Mesendoderm (in vitro differentiated cells): ENCODE data around the gene APBA1.

Source experiments
- DNase-seq: peaks from one replicate; pipeline ENCODE4 v3.0.0; 2013
- H2AK5ac ChIP-seq: 2 replicates; pipeline ENCODE4 v1.6.1; 2013; ENCODE audit warnings: low read length, inconsistent platforms
- H2BK120ac ChIP-seq: 2 replicates; pipeline ENCODE4 v1.6.1; 2013; ENCODE audit warnings: low read depth, mild to moderate bottlenecking, low read length, moderate library complexity, mixed read lengths
- H2BK15ac ChIP-seq: replicated peaks from 2 replicates; pipeline ENCODE4 v1.6.1; 2013; ENCODE audit warnings: low read depth, mild to moderate bottlenecking, moderate library complexity
- H2BK5ac ChIP-seq: 2 replicates; pipeline ENCODE4 v1.6.1; 2013; ENCODE audit warnings: low read length, inconsistent platforms
- H3K18ac ChIP-seq: 2 replicates; pipeline ENCODE4 v1.6.1; 2013; ENCODE audit warnings: mild to moderate bottlenecking, low read length, mixed read lengths
- H3K23ac ChIP-seq: one replicate; pipeline ENCODE4 v1.6.1; 2013; ENCODE audit warnings: low read length
- H3K27ac ChIP-seq: 2 replicates; pipeline ENCODE4 v1.5.1; 2013; ENCODE audit warnings: low read depth, mild to moderate bottlenecking, inconsistent platforms, low read length, moderate library complexity
- H3K27me3 ChIP-seq: 2 replicates; pipeline ENCODE4 v1.6.1; 2013; ENCODE audit warnings: low read length, control low read depth, mild to moderate bottlenecking, inconsistent platforms; ENCODE audit not compliant: insufficient read depth, poor library complexity
- H3K36me3 ChIP-seq: 2 replicates; pipeline ENCODE4 v1.6.1; 2013; ENCODE audit warnings: low read length, inconsistent platforms; ENCODE audit not compliant: control insufficient read depth, insufficient read depth
- H3K4ac ChIP-seq: one replicate; pipeline ENCODE4 v1.6.1; 2013; ENCODE audit warnings: low read depth, mild to moderate bottlenecking, low read length, moderate library complexity
- H3K4me1 ChIP-seq: 2 replicates; pipeline ENCODE4 v1.6.1; 2013; ENCODE audit warnings: low read depth, low read length, inconsistent platforms; ENCODE audit not compliant: control insufficient read depth
- H3K4me2 ChIP-seq: 2 replicates; pipeline ENCODE4 v1.6.1; 2013; ENCODE audit warnings: low read length
- H3K4me3 ChIP-seq: 2 replicates; pipeline ENCODE4 v1.5.1; 2013; ENCODE audit warnings: mild to moderate bottlenecking, low read length
- H3K56ac ChIP-seq: one replicate; pipeline ENCODE4 v1.6.1; 2013; ENCODE audit warnings: low read length
- H3K79me1 ChIP-seq: 2 replicates; pipeline ENCODE4 v1.6.1; 2013; ENCODE audit warnings: low read length, inconsistent platforms
- H3K79me2 ChIP-seq: 2 replicates; pipeline ENCODE4 v1.6.1; 2013; ENCODE audit warnings: mild to moderate bottlenecking, low read length; ENCODE audit not compliant: control insufficient read depth, insufficient read depth
- H3K9ac ChIP-seq: 2 replicates; pipeline ENCODE4 v1.6.1; 2013; ENCODE audit warnings: low read length, inconsistent platforms
- H4K5ac ChIP-seq: one replicate; pipeline ENCODE4 v1.6.1; 2013; ENCODE audit warnings: low read length
- H4K8ac ChIP-seq: one replicate; pipeline ENCODE4 v1.6.1; 2013; ENCODE audit warnings: low read depth, mild to moderate bottlenecking, control low read depth, low read length, moderate library complexity
- WGBS: extraction: QIAGEN DNeasy Blood & Tissue Kit; methylation state at CpG from one replicate; pipeline ENCODE4 v1.1.7; 2013; ENCODE audit warnings: low lambda C conversion rate, missing lambda C conversion rate; ENCODE audit not compliant: insufficient coverage; ENCODE audit errors: extremely low coverage; 5-methylcytosine and 5-hydroxymethylcytosine counted together

The APBA1 gene

DNA sequence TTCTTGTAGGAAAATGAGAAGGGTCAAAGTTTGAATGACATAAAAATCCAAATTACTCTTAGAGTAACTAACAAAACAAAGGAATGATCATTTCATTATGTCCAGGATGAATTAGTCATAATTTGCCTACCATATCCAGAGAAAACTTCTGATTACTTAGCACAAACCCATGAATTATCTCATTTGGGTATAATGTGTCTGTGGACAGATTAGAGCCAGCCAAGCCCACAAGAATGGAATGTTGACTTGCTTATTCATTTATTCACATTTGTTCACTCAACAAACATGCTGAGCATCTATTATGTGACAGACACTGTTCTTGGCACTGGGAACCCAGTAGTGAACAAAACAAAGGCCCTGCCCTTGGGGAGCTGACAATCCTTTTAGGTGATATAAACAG lies 87.4 kb downstream of the APBA1 start:
- H3K27me3 ChIP-seq: peaks cover 2% of the 10 kb centered on the region
- no peak overlapping the region for H3K4me2 ChIP-seq
- H2AK5ac ChIP-seq: no peak overlapping the region
- no peak overlapping the region for H2BK15ac ChIP-seq
- no peak overlapping the region for H3K23ac ChIP-seq
- no peaks in the 10 kb centered on the region for H3K36me3 ChIP-seq
- H3K4ac ChIP-seq: no peak overlapping the region
- H3K18ac ChIP-seq: no peak overlapping the region
- no peak overlapping the region for H4K8ac ChIP-seq
- no peak overlapping the region for H4K5ac ChIP-seq
- H2BK5ac ChIP-seq: no peak overlapping the region
- H3K56ac ChIP-seq: no peak overlapping the region
- no peak for DNase-seq
- peaks cover 6% of the 10 kb centered on the region for H3K4me1 ChIP-seq
- H2BK120ac ChIP-seq: no peak overlapping the region
- no peak overlapping the region for H3K27ac ChIP-seq
- H3K79me2 ChIP-seq: no peaks in the 10 kb centered on the region
- no peaks in the 10 kb centered on the region for H3K79me1 ChIP-seq
- no peak overlapping the region for H3K9ac ChIP-seq
- no peak overlapping the region for H3K4me3 ChIP-seq

DNA sequence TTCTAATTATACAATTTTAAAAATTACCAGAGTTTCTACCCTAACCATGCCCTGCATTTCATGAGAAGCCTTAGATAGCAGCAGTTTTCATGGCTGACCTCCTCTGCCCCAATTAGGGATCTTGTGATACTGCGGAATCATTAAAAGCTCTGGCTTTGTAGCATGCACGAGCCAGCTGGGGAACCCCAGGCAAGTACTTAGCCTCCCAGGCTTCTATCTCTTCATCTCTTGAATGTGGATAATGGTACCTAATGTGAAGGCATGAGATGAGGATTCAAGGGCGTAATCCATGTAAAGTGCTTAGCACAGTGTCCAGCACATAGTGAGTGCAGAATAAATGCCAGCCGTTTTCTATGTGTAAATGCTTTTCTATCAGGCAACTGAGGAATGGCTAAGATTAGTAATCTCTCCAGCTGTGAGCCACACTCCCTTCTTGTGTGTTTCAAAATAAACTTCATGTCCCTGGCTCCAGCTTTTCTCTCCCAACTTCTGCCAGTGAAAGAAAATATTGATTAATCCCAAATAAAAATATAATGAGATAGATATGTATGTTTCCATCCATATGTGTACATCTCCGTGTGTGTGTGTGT lies 88.4 kb downstream of the APBA1 start:
- Histone ChIP-seq H3K23ac (no peak overlapping the region), H2BK5ac (no peak overlapping the region), H3K56ac (no peak overlapping the region), H4K8ac (no peak overlapping the region), H3K27me3 (peaks cover 2% of the 10 kb centered on the region), H2BK15ac (no peak overlapping the region), H3K4me3 (no peak overlapping the region), H3K4me1 (peaks cover 6% of the 10 kb centered on the region), H3K18ac (no peak overlapping the region), H3K79me2 (no peaks in the 10 kb centered on the region), H3K79me1 (no peaks in the 10 kb centered on the region), H2BK120ac (no peak overlapping the region), H3K27ac (no peak overlapping the region), H3K9ac (no peak overlapping the region), H3K4me2 (no peak overlapping the region), H4K5ac (no peak overlapping the region), H2AK5ac (no peak overlapping the region), H3K4ac (no peak overlapping the region), H3K36me3 (no peaks in the 10 kb centered on the region)
- DNase-seq: no peak
- no CpG with 5 or more reads among the region's 5 CpGs for WGBS

DNA sequence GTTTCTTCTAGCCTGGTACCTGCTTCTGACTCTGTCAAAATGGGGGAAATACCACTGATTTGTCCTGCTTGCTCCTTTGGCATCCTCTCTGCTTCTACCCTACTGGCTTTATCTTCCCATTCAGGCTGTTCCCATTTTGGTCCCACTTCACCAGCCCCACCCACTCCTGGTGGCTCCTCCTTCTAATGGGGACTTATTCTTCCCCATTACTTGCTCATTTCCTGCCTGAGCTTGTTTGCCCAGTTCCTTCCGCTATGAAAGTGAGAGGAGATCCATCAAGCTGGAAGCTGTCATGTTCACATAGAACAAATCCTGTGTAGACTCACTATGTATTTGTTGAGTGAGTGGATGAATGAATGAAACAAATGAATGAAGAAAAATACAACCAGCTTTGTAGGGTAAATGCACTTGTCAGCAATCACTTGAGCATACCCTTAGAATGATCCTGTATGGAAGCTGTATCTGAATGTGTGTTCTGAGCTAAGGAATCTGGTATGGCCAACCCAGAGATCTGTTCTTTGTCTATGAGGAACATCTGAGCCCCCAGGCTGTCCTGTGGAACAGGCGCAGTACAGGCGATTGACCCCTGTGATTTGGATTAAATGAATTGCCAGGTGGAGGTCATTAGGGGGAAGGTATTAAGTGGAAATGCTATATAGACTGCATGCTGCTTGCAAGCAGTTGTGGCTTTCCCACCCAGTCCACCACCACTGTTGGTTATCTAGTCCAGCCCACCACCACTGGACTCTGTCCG lies 89.5 kb downstream of the APBA1 start:
- no peak overlapping the region for H2AK5ac ChIP-seq
- no peak overlapping the region for H3K4me2 ChIP-seq
- H4K5ac ChIP-seq: no peak overlapping the region
- no peaks in the 10 kb centered on the region for H3K36me3 ChIP-seq
- H2BK120ac ChIP-seq: no peak overlapping the region
- H3K79me2 ChIP-seq: no peaks in the 10 kb centered on the region
- H3K79me1 ChIP-seq: no peaks in the 10 kb centered on the region
- H3K18ac ChIP-seq: no peak overlapping the region
- H2BK5ac ChIP-seq: no peak overlapping the region
- no peak overlapping the region for H3K23ac ChIP-seq
- peaks cover 2% of the 10 kb centered on the region for H3K27me3 ChIP-seq
- H3K4me3 ChIP-seq: no peak overlapping the region
- no peak overlapping the region for H3K9ac ChIP-seq
- peak; percentile 41 for DNase-seq
- no peak overlapping the region for H2BK15ac ChIP-seq
- WGBS: no CpG with 5 or more reads among the region's 4 CpGs
- H4K8ac ChIP-seq: no peak overlapping the region
- H3K4ac ChIP-seq: no peak overlapping the region
- no peak overlapping the region for H3K56ac ChIP-seq
- peaks cover 6% of the 10 kb centered on the region for H3K4me1 ChIP-seq
- H3K27ac ChIP-seq: no peak overlapping the region

DNA sequence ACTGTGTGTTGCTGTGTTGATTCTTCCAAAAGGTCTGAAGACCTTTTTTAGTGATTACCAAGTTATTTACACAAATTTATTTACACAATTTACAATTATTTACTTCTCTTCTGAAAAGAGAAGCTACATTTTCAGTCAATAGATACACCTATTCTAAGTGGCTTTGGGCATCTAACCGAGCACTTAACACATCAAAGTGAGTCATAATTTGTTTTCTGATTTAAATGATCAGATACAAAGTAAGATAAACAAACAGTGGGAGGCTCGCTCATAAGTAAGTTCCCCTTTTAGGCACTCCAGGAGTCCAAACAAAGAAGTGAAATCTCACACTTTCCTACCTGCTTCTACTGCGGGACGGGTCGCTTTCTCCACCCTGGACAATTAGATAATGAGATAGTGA lies 90.2 kb downstream of the APBA1 start:
- H3K36me3 ChIP-seq: no peaks in the 10 kb centered on the region
- H3K9ac ChIP-seq: no peak overlapping the region
- H3K4ac ChIP-seq: no peak overlapping the region
- H3K23ac ChIP-seq: no peak overlapping the region
- no peak overlapping the region for H4K8ac ChIP-seq
- no peak overlapping the region for H2BK120ac ChIP-seq
- H3K4me3 ChIP-seq: no peak overlapping the region
- peaks cover 2% of the 10 kb centered on the region for H3K27me3 ChIP-seq
- WGBS: no CpG with 5 or more reads among the region's 5 CpGs
- no peak overlapping the region for H3K18ac ChIP-seq
- H3K56ac ChIP-seq: no peak overlapping the region
- peak; percentile 44 for DNase-seq
- H3K4me2 ChIP-seq: no peak overlapping the region
- H2BK5ac ChIP-seq: no peak overlapping the region
- no peak overlapping the region for H2BK15ac ChIP-seq
- no peak overlapping the region for H3K27ac ChIP-seq
- H3K4me1 ChIP-seq: peaks cover 6% of the 10 kb centered on the region
- no peak overlapping the region for H2AK5ac ChIP-seq
- no peaks in the 10 kb centered on the region for H3K79me1 ChIP-seq
- H4K5ac ChIP-seq: no peak overlapping the region
- no peaks in the 10 kb centered on the region for H3K79me2 ChIP-seq

DNA sequence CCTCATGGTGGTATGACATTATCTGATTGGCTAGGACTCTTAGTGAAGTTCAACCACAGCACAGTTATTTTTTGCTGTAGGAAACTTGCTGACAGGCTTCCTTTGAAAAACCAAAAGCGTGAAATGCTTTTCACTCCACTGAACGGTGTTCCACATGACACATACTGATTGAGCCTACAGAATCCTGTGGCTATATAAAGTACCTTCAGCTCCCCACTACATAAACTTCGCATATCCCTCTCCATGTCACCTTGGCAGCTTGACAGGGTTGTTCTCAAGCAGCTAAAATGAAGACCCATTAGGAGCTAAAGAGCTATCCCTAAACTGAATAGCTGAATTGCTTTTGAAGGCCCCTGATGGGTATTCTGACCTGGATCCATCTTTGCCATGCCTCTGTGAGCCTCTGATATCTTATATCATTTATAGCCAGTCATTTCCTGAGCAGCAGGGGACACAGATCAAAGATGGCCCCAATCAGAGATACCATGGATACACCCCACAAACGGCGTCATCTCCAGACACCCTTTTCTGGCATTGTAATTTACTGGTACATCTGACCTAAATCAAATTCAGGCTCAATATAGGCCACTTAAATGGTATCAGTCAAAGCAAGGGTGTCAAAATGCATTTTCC lies 91.5 kb downstream of the APBA1 start:
- H2BK15ac ChIP-seq: no peak overlapping the region
- H3K23ac ChIP-seq: no peak overlapping the region
- H3K4me3 ChIP-seq: no peak overlapping the region
- no peak overlapping the region for H3K4me2 ChIP-seq
- H2AK5ac ChIP-seq: no peak overlapping the region
- no peak overlapping the region for H3K18ac ChIP-seq
- H3K79me2 ChIP-seq: no peaks in the 10 kb centered on the region
- WGBS: no CpG with 5 or more reads among the region's 5 CpGs
- H3K9ac ChIP-seq: no peak overlapping the region
- no peaks in the 10 kb centered on the region for H3K36me3 ChIP-seq
- no peak for DNase-seq
- no peak overlapping the region for H4K5ac ChIP-seq
- no peak overlapping the region for H3K56ac ChIP-seq
- H3K27me3 ChIP-seq: peaks cover 2% of the 10 kb centered on the region
- H4K8ac ChIP-seq: no peak overlapping the region
- no peak overlapping the region for H3K27ac ChIP-seq
- H3K4me1 ChIP-seq: peaks cover 6% of the 10 kb centered on the region
- H2BK120ac ChIP-seq: no peak overlapping the region
- H2BK5ac ChIP-seq: no peak overlapping the region
- no peaks in the 10 kb centered on the region for H3K79me1 ChIP-seq
- no peak overlapping the region for H3K4ac ChIP-seq
